ENCODE data around the gene ITGAE.
A peak's percentile ranks its signal among the peaks of the same experiment; 100 is the strongest.
"Not testable (repeated sequence)": the region's sequence is repeated elsewhere in the genome, so short reads cannot be mapped to it uniquely, and the experiment has no call there.

The ITGAE gene

DNA sequence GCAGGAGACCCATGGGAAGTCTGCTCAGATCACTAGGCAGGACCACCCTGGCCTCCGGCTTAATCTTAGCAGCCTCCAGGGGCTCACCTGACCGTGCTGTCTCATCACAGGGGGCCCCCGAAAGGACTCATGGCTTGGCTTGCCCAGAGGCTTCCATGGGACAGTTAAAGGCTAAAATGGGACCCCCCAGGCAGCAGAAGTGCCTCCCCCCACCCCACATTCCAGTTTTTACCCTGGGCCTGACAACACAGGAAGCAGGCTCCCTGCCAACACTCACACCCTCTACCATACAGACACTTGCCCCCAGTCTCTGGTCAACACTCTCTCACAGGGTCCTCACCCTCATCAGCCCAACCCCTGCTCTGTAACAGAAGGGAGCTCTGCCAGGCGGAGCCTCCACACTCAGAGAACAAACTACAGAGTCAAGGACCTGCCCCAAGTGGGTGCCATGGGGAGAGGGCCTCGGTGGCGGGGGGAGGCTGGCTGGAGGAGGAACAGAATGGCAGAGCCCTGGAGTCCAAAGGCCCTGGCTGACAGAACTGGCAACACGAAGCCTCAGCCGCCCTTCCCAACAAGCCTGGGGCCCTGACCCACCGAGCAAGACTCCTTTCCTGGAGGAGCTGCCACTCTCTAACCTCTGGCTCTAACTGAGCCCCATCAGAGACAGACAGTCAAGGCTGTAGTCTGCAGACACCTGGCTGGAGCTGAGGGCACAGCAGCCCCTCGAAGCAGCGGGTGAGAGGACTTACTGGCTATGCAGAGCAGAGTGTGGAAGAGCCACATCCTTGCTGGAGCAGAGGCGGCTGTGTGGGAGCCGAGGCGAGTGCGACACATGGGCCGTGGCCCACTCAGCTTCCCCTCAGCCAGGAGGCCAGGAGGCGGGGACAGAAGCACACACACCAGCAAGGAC is at the start of gene ITGAE:
ITGAE (minus strand) TSS at position 827 of the 910 bp plus-strand sequence; CDS start at position 783, 44 bp downstream.
- Mint-ChIP-seq H3K4me3 (peak within 1 kb of the TSS; percentile 41), H3K36me3 (peaks cover 2% of the 10 kb centered on the region), H3K4me1 (peaks cover 46% of the 10 kb centered on the region), H3K27ac (no peak within 1 kb of the TSS), H3K9me3 (no peaks in the 10 kb centered on the region), H3K27me3 (no peaks in the 10 kb centered on the region)
- no peak for DNase-seq (ENCODE audit: low spot score in 2 of 2)
- no peak for ATAC-seq (ENCODE audit: low read depth)

DNA sequence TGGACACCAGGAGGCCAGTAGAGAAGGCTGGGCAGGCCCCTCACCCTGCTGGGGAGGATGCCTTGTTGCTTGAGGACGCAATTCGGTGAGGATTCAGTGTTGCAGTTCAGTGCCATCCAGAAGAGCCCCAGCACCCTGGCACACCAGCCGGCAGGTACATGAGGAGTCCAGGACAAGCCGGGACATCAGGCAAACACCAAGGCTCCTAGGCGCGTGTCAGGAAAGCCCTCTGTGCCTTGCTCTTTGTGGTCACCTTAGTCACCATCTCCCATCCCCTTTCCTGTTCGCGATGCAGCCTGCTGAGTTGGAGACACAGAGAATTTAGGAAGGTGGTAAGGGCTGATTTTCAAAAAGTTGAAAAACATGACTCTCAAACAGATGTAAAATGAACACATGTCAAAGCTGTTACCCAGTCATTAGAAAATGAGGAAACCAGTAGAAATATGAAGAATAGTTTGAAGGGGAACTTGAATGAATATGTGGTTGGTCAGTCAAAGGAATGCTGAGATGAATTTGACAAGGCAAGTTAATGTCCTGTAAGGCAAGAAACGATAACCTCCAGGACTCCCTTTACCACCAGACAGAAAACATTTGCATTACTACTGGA is 47.3 kb upstream of the ITGAE start:
- DNase-seq (ENCODE audit: low spot score in 2 of 2), result no peak

GRCh38 chr17:3847165-3847670 is 46.2 kb upstream of the ITGAE start:
- H3K27ac Mint-ChIP-seq, result peak overlapping the region; percentile 16
- no peak for ATAC-seq (ENCODE audit: low read depth)
- DNase-seq (ENCODE audit: low spot score in 2 of 2), result no peak
- H3K4me3 Mint-ChIP-seq, result peak overlapping the region; percentile 28
- peaks cover 1% of the 10 kb centered on the region for H3K36me3 Mint-ChIP-seq
- H3K9me3 Mint-ChIP-seq, result no peaks in the 10 kb centered on the region
- H3K4me1 Mint-ChIP-seq, result peaks cover 12% of the 10 kb centered on the region
- H3K27me3 Mint-ChIP-seq, result peaks cover 3% of the 10 kb centered on the region

More for the DNA sequence above, 47.3 kb upstream of the ITGAE start:
- no peak for ATAC-seq (ENCODE audit: low read depth)
- peaks cover 6% of the 10 kb centered on the region for H3K27me3 Mint-ChIP-seq
- peaks cover 12% of the 10 kb centered on the region for H3K4me1 Mint-ChIP-seq
- H3K4me3 Mint-ChIP-seq, result no peak overlapping the region
- H3K9me3 Mint-ChIP-seq, result no peaks in the 10 kb centered on the region
- no peak overlapping the region for H3K27ac Mint-ChIP-seq
- H3K36me3 Mint-ChIP-seq, result peaks cover 1% of the 10 kb centered on the region

- Mint-ChIP-seq H3K4me3 (peak overlapping the region; percentile 88), H3K27ac (peak overlapping the region; percentile 89), H3K27me3 (no peaks in the 10 kb centered on the region), H3K9me3 (no peaks in the 10 kb centered on the region), H3K4me1 (peaks cover 12% of the 10 kb centered on the region), H3K36me3 (peaks cover 1% of the 10 kb centered on the region)
- DNase-seq (ENCODE audit: low spot score in 2 of 2) (no peak), ATAC-seq (ENCODE audit: low read depth) (no peak)
Observed at GRCh38 chr17:3846437-3847164, 45.6 kb upstream of the ITGAE start.

DNA sequence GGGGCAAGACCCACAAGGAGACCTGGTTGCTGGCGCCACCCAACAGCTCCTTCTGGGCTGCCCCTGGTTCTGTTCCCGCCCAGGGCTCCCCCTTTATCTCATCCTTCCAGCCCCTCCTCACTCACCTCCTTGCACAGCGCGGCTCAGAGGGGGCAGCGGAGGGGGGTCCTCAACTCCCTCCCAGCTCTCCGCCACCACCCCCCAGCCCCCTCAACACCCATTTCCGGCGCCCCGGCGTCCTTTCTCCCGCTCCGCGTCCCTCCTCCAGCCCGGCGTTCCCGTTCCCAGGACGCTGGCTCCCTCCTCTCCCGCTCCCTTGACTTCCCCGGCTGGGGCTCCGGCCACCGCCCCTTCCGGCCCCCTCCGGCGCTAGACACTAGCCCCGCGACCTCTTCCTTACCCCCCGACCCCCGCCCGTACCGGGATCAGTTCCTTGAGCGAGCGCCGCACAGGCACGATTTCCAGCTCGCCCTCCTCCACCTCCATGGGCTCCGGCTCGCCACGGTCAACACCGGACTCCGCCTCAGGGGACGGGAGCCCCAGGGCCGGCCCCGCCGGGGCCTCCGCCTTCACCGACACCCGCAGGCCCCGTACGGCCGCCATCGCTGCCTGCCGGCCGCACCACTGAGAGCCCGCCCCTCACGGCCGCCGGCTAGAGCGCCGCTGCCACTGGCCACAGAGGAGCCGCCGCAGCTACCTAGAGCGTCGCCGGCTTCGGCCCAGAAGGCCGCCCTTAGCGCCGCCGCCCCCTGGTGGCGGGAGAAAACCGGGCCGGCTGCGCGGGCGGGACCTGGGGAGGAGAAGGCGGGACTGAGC is 44.8 kb upstream of the ITGAE start, which contains the start of gene NCBP3:
NCBP3 (minus strand) TSS at position 626 of the 816 bp plus-strand sequence; CDS start at position 603, 23 bp downstream.
- ATAC-seq (ENCODE audit: low read depth), result peak; percentile 95
- Mint-ChIP-seq H3K9me3 (no peaks in the 10 kb centered on the region), H3K4me1 (peaks cover 12% of the 10 kb centered on the region), H3K27ac (peak within 1 kb of the TSS; percentile 89), H3K4me3 (peak within 1 kb of the TSS; percentile 88), H3K27me3 (no peaks in the 10 kb centered on the region), H3K36me3 (peaks cover 1% of the 10 kb centered on the region)
- peak; percentile 94 to 95 for DNase-seq (ENCODE audit: low spot score in 2 of 2)

GRCh38 chr17:3845291-3845620 is 44.3 kb upstream of the ITGAE start:
- ATAC-seq (ENCODE audit: low read depth) (no peak), DNase-seq (ENCODE audit: low spot score in 2 of 2) (no peak)
- H3K9me3 Mint-ChIP-seq, result no peaks in the 10 kb centered on the region
- no peaks in the 10 kb centered on the region for H3K27me3 Mint-ChIP-seq
- peaks cover 3% of the 10 kb centered on the region for H3K36me3 Mint-ChIP-seq
- peak overlapping the region; percentile 88 for H3K4me3 Mint-ChIP-seq
- H3K4me1 Mint-ChIP-seq, result peaks cover 15% of the 10 kb centered on the region
- H3K27ac Mint-ChIP-seq, result peak overlapping the region; percentile 89

DNA sequence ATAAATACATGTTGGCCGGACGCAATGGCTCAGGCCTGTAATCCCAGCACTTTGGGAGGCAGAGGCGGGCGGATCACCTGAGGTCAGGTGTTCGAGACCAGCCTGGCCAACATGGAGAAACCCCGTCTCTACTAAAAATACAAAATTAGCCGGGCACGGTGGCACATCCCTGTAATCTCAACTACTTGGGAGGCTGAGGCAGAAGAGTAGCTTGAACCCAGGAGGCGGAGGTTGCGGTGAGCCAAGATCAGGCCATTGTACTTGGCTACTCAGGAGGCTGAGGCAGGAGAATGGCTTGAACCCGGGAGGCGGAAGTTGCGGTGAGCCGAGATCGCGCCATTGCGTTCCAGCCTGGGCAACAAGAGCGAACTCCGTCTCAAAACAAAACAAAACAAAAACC is 43.6 kb upstream of the ITGAE start:
- not testable (repeated sequence) for H3K27ac Mint-ChIP-seq; H3K9me3 Mint-ChIP-seq; DNase-seq (ENCODE audit: low spot score in 2 of 2); ATAC-seq (ENCODE audit: low read depth); H3K36me3 Mint-ChIP-seq; H3K27me3 Mint-ChIP-seq
- H3K4me3 Mint-ChIP-seq, result peak overlapping the region; percentile 25
- H3K4me1 Mint-ChIP-seq, result peaks cover 15% of the 10 kb centered on the region

- ATAC-seq (ENCODE audit: low read depth) (peak; percentile 17), DNase-seq (ENCODE audit: low spot score in 2 of 2) (peak; percentile 37 to 47)
- Mint-ChIP-seq H3K36me3 (peaks cover 3% of the 10 kb centered on the region), H3K27me3 (no peaks in the 10 kb centered on the region), H3K9me3 (no peaks in the 10 kb centered on the region), H3K4me1 (peaks cover 15% of the 10 kb centered on the region), H3K4me3 (peak overlapping the region; percentile 25), H3K27ac (peak overlapping the region; percentile 50)
Observed at GRCh38 chr17:3843935-3844516, 43.0 kb upstream of the ITGAE start.

- Mint-ChIP-seq H3K27me3 (no peaks in the 10 kb centered on the region), H3K4me3 (no peak overlapping the region), H3K36me3 (peaks cover 16% of the 10 kb centered on the region), H3K27ac (no peak overlapping the region), H3K4me1 (peaks cover 16% of the 10 kb centered on the region), H3K9me3 (no peaks in the 10 kb centered on the region)
- ATAC-seq (ENCODE audit: low read depth), result no peak
- no peak for DNase-seq (ENCODE audit: low spot score in 2 of 2)
Observed at GRCh38 chr17:3838206-3838605, 37.2 kb upstream of the ITGAE start.

GRCh38 chr17:3836551-3836950 is 35.6 kb upstream of the ITGAE start:
- Mint-ChIP-seq H3K27me3 (no peaks in the 10 kb centered on the region), H3K4me3 (no peak overlapping the region), H3K9me3 (no peaks in the 10 kb centered on the region), H3K27ac (no peak overlapping the region), H3K4me1 (peaks cover 16% of the 10 kb centered on the region), H3K36me3 (peaks cover 18% of the 10 kb centered on the region)
- ATAC-seq (ENCODE audit: low read depth), result no peak
- no peak for DNase-seq (ENCODE audit: low spot score in 2 of 2)

DNA sequence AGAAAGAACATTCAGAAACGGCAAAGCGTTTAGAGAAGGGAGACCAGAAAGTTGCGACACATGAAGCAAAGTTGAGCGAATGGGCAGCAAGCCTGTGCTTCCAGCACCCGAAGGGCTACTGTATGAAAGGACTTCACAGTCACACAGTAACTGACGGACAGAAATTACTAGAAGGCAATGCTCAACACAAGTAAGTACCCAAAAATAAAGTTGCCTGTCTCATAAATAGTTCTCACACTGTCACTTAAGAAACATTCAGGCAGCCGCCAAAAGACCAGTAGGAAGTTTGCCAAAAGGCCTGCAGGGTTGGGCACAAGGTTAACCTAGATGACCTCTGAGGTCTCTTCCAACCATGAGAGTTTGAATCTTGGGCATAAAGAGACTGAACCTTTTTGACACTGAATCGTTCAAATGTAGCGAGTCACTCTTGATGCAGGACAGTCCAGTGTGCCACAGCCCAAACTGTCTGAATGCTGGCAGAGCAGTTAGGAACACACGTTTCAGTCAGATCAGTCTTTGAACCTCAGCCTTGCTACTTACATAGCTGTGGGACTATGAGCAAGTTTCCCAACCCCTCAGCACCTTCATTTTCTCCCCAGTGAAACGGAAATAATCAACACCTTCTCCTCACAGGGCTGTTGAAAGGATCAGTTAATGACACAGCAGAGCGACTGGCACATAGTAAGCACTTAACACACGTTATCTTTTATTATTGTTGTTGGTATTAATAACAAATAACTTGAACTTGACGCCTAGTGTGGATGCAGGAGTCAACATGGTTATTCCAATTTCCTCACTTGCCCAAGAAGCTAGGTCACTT is 34.6 kb upstream of the ITGAE start:
- Mint-ChIP-seq H3K36me3 (peaks cover 18% of the 10 kb centered on the region), H3K4me3 (no peak overlapping the region), H3K27me3 (no peaks in the 10 kb centered on the region), H3K4me1 (peaks cover 15% of the 10 kb centered on the region), H3K9me3 (no peaks in the 10 kb centered on the region), H3K27ac (peak overlapping the region; percentile 57)
- DNase-seq (ENCODE audit: low spot score in 2 of 2) (no peak), ATAC-seq (ENCODE audit: low read depth) (no peak)

DNA sequence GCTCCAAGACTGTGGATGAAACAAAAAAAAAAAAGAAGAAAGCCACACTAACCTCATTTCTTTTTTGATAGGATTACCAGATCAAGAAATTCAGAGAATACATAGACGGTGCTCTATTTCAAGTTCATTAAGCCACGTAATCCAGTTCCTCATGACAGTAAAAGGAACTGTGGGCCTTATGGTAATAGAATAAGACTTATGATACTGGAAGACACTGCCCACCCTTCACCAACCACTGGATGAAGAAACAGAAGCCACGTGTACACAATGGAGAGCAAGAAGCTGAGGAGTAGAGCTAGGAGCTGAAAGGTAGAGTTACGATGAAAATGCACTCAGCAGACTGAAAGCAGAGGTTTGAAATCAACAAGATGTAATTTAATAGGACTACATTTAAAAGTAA is 33.8 kb upstream of the ITGAE start:
- H3K9me3 Mint-ChIP-seq, result no peaks in the 10 kb centered on the region
- H3K4me3 Mint-ChIP-seq, result no peak overlapping the region
- peak overlapping the region; percentile 57 for H3K27ac Mint-ChIP-seq
- peaks cover 14% of the 10 kb centered on the region for H3K4me1 Mint-ChIP-seq
- DNase-seq (ENCODE audit: low spot score in 2 of 2) (no peak), ATAC-seq (ENCODE audit: low read depth) (no peak)
- H3K36me3 Mint-ChIP-seq, result peaks cover 17% of the 10 kb centered on the region
- H3K27me3 Mint-ChIP-seq, result no peaks in the 10 kb centered on the region

Measured in memory B cell (primary cell).